HTERT RPE-1 (cell line): ENCODE results near the gene WTAP.
"Not testable (repeated sequence)": the region's sequence is repeated elsewhere in the genome, so short reads cannot be mapped to it uniquely, and the experiment has no call there.

Source experiments
- in situ Hi-C: fragments of 300-500 bp; cut with MboI; formaldehyde crosslinking; loops from 4 replicates; pipeline ENCODE4 v1.14.3; 2020; ENCODE audit warnings: low sequenced_read_pairs

The WTAP gene

GRCh38 chr6:159727717-159728445 lies 575 bp downstream of the WTAP start:
- in situ Hi-C loops, result no loop called here

DNA sequence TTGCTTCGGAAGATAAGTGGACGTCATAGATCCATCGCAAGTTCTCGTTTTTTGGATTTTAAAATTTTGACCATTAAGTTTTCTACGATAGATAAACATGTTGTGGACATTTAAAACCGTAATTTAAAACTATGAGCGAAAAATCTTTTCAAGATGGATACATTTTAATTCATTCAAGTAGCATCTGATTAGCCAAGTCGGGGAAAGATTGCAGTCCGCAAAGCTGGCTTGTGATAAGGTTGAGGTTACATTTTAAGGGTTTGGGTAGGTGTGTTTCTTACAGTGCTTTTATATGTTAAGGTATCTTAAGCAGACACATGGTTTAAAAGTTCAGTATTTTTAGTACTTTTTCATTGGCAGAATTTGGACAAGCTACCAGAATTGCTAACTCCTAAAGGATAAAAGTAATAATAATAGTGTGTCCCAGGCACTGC lies 1.2 kb downstream of the WTAP start:
- in situ Hi-C loops, result no loop called here

DNA sequence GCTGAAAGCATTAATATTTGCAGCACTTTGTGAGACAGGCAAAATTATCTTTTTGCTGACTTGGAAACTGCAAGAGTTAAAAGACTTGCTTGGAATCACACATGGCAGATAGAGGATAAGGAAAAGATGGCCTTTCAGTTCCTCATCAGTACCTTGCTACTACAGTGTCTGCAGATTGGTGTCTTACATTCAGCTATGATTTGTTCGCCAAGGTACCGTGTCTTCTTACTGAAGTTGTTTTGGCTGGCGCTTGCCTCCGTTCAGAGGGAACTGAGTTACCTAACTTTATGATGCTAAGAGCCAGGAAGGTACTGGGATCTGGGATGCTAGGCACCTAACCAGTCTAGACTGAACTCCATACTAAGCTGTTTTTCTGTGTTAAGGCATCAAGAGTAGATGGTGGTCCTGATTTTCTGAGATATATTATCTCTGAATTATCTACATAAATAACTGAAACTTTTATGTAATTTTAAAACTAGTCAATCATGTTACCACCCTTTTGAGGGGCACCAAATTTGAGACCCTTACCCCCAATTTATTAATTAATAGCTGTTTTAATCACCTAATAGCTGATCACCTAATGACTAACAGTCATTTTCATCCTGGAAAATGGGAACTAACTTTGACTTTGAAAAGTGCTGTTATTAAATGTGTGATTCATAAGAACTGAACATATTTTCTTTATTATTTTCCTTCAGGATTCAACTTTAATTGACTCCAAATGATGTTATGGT lies 2.5 kb downstream of the WTAP start:
- in situ Hi-C loops, result no loop called here

- in situ Hi-C loops, result no loop called here
These were observed 3.0 kb downstream of the WTAP start for GRCh38 chr6:159730332-159730676.

- in situ Hi-C loops, result not testable (repeated sequence)
These were observed 5.2 kb downstream of the WTAP start for GRCh38 chr6:159732550-159732949.

GRCh38 chr6:159733395-159733794 lies 6.1 kb downstream of the WTAP start:
- in situ Hi-C loops, result not testable (repeated sequence)

- in situ Hi-C loops, result no loop called here
These were observed 9.6 kb downstream of the WTAP start for GRCh38 chr6:159736908-159737307.

- in situ Hi-C loops, result no loop called here
These were observed 12.0 kb downstream of the WTAP start for GRCh38 chr6:159739341-159739740.

DNA sequence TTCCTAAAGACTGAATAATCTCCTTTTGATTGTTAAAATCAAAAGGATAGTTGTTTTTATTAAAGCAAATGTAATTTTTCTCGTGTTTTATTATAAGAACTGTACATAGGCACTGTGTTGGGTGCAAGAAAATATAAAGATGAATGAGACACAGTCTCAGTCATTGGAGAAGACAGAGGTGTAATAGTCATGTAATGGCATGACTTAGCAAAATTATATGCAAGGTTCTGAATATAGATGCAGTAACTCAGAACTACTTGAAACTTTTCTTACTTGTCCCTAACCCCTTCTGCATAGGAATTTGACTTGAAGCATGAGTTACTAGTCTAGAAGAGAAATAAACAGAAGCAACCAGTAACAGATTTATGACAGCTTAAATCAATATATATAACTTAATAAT lies 14.9 kb downstream of the WTAP start:
- in situ Hi-C loops, result no loop called here

GRCh38 chr6:159745081-159745480 lies 17.8 kb downstream of the WTAP start:
- in situ Hi-C loops, result no loop called here

GRCh38 chr6:159746759-159747158 lies 19.5 kb downstream of the WTAP start:
- in situ Hi-C loops, result no loop called here

DNA sequence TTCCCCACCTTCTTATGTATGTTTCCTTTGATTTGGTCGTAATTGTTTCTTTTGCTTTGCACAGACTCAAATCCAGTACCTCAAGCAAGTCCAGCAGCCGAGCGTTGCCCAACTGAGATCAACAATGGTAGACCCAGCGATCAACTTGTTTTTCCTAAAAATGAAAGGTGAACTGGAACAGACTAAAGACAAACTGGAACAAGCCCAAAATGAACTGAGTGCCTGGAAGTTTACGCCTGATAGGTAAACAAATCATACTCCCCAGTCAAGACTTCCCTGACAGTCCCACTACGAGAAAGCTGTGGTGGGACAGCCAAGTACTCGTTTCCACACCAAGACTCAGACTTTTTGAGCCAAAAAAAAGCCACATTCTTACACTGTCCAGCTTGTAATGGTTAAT lies 20.8 kb downstream of the WTAP start:
- in situ Hi-C loops, result not testable (repeated sequence)

DNA sequence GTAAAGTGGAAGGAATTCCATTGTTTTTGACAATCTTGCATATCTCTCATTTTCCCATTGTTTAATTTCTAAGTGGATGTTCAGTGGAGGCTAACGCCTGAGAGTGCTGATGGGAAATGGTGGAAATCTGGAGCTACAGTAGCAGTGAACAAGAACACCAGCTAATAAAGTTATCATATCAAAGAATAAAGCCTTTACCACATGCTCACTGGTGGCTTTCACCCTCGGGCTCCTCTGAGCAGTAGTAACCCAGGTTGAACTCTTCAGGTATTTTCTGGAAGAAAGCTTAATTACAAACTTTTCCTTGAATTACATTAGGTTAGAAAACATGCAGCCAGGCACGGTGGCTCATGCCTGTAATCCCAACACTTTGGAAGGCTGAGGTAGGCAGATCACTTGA lies 24.1 kb downstream of the WTAP start:
- in situ Hi-C loops, result no loop called here

- in situ Hi-C loops, result no loop called here
These were observed 26.0 kb downstream of the WTAP start for GRCh38 chr6:159753081-159753872.

DNA sequence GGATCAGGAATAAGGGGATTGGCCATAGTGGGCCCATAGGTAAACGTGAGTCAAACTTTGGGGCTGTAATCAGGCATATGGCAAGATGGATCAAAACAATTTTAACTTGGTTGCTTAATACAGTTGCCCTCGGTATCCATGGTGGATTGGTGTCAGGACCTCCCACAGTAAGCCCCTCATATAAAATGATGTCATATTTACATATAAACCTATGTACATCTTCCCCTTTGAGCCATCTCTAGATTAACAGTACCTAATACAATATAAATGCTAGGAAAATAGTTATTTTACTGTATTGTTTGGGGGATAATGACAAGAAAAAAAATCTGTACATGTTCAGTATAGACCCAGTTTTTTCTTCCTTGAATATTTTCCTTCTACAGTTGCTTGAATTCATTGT lies 27.1 kb downstream of the WTAP start:
- in situ Hi-C loops, result no loop called here

DNA sequence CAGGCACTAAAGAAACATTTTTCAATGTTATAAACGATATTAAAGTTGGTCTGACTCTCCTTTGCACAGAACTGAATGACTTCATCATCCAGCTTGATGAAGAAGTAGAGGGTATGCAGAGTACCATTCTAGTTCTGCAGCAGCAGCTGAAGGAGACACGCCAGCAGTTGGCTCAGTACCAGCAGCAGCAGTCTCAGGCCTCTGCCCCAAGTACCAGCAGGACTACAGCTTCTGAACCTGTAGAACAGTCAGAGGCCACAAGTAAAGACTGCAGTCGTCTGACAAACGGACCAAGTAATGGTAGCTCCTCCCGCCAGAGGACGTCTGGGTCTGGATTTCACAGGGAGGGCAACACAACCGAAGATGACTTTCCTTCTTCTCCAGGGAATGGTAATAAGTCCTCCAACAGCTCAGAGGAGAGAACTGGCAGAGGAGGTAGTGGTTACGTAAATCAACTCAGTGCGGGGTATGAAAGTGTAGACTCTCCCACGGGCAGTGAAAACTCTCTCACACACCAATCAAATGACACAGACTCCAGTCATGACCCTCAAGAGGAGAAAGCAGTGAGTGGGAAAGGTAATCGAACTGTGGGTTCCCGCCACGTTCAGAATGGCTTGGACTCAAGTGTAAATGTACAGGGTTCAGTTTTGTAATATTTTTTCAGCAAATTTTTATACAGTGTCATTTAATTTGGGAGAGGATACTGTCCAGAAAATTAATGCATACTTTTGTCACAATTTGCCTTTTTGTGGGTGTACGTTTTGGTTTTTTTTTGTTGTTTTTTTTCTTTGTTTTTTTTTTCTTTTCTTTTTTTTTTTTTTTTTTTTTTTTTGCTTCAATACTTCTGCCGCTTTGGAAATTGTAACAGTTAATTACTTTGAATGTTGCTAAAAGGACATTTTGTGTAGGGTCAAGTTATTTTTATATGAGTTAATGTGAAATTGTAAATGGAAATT lies 27.9 kb downstream of the WTAP start:
- in situ Hi-C loops, result no loop called here

DNA sequence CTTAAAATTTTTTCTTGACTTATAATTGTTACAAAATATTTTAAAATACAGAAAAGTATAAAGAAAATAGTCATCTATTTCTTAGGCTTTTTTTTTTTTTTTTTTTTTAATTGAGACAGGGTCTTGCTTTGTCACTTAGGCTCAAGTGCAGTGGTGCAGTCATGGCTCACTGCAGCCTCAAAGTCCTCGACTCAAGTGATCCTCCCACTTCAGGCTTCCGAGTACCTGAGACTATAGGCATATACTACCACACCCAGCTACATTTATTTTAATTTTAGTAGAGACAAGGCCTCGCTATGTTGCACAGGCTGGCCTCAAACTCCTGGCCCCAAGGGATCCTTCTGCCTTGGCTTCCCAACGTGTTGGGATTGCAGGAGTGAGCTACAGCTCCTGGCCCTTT lies 29.2 kb downstream of the WTAP start:
- in situ Hi-C loops, result no loop called here

- in situ Hi-C loops, result no loop called here
These were observed 31.0 kb downstream of the WTAP start for GRCh38 chr6:159758031-159759001.

DNA sequence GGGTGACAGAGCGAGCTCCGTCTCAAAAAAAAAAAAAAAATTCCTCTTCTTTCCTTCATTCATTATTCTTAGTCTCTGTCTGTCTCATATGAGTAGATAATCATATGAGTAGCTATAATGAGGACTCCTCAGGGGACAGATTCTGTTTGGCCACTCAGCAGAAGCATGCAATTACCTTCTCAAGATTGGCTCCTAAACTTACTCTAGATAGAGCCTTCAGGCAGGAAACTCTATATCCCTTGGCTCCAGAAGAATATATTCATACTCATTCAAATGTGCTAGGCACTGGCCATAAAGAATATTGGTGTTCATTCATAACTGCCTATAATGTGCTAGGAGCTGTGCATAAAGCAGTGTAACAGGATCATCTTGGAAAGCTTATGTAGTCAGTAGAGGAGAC lies 32.3 kb downstream of the WTAP start:
- in situ Hi-C loops, result no loop called here
